Activated T-cell treated with anti-CD3 and anti-CD28 coated beads for 48 hours (primary cell): ENCODE measurements around the gene UNK.
"Not testable (repeated sequence)": the region's sequence is repeated elsewhere in the genome, so short reads cannot be mapped to it uniquely, and the experiment has no call there.

Experiments used
- DNase-seq: peaks from one replicate; pipeline ENCODE4 v3.0.0-alpha.2; 2020; ENCODE audit warnings: low read depth

Gene UNK

GRCh38 chr17:75754378-75755204 lies 30.0 kb upstream of the UNK start:
- DNase-seq = no peak

- DNase-seq = no peak
Observed at GRCh38 chr17:75755205-75755901, 29.3 kb upstream of the UNK start.

- no peak for DNase-seq
Observed at GRCh38 chr17:75755990-75756389, 28.6 kb upstream of the UNK start.

GRCh38 chr17:75756451-75757085 lies 28.0 kb upstream of the UNK start:
- no peak for DNase-seq

GRCh38 chr17:75757086-75757681 lies 27.4 kb upstream of the UNK start:
- DNase-seq = no peak

GRCh38 chr17:75758131-75758905 lies 26.3 kb upstream of the UNK start:
- no peak for DNase-seq

GRCh38 chr17:75759457-75759856 lies 25.1 kb upstream of the UNK start:
- DNase-seq = no peak

- not testable (repeated sequence) for DNase-seq
Observed at GRCh38 chr17:75759978-75760640, 24.5 kb upstream of the UNK start.

GRCh38 chr17:75762513-75763268 lies 21.9 kb upstream of the UNK start:
- no peak for DNase-seq

GRCh38 chr17:75763269-75763607 lies 21.4 kb upstream of the UNK start:
- DNase-seq = no peak

GRCh38 chr17:75763613-75764416 lies 20.8 kb upstream of the UNK start:
- DNase-seq = no peak

GRCh38 chr17:75764417-75764710 lies 20.2 kb upstream of the UNK start:
- no peak for DNase-seq

- peak; percentile 75 for DNase-seq
Observed at GRCh38 chr17:75764711-75765421, 19.7 kb upstream of the UNK start, which contains the start of gene GALK1. GALK1 (minus strand) TSS chr17:75765192; CDS start chr17:75765136, 56 bp downstream.

GRCh38 chr17:75765981-75766380 lies 18.6 kb upstream of the UNK start:
- no peak for DNase-seq

- DNase-seq = no peak
Observed at GRCh38 chr17:75767881-75768280, 16.7 kb upstream of the UNK start.

GRCh38 chr17:75769536-75769935 lies 15.1 kb upstream of the UNK start:
- no peak for DNase-seq

GRCh38 chr17:75771334-75772281 lies 13.0 kb upstream of the UNK start:
- DNase-seq = no peak
